Endodermal cell (in vitro differentiated cells): ENCODE data around the gene TSC1. TPM values are rescaled to one million over a fixed set of nuclear protein-coding genes. Genes with fewer than 3 reads are reported as not detected.

ENCODE experiments used
- DNase-seq: peaks from one replicate; pipeline ENCODE4 v3.0.0-alpha.2; 2017
- H3K27ac ChIP-seq: 2 replicates; pipeline ENCODE4 v1.5.1; 2013; ENCODE audit warnings: mild to moderate bottlenecking, low read depth, low read length, moderate library complexity
- H3K27me3 ChIP-seq: 2 replicates; pipeline ENCODE4 v1.6.1; 2013; ENCODE audit warnings: mild to moderate bottlenecking, low read length, moderate library complexity; ENCODE audit not compliant: insufficient read depth, control insufficient read depth, poor library complexity, severe bottlenecking
- H3K36me3 ChIP-seq: 2 replicates; pipeline ENCODE4 v1.7.0; 2013; ENCODE audit warnings: mild to moderate bottlenecking, low read length, moderate library complexity; ENCODE audit not compliant: control insufficient read depth, insufficient read depth
- H3K4me1 ChIP-seq: one replicate; pipeline ENCODE4 v1.7.0; 2013; ENCODE audit warnings: low read length; ENCODE audit not compliant: control insufficient read depth, insufficient read depth
- H3K4me3 ChIP-seq: 2 replicates; pipeline ENCODE4 v1.5.1; 2013; ENCODE audit warnings: mild to moderate bottlenecking, low read length, moderate library complexity
- H3K9ac ChIP-seq: 2 replicates; pipeline ENCODE4 v1.6.1; 2013; ENCODE audit warnings: mild to moderate bottlenecking, low read length, moderate library complexity; ENCODE audit not compliant: poor library complexity, severe bottlenecking; ENCODE audit errors: extremely low read depth
- H3K9me3 ChIP-seq: 2 replicates; pipeline ENCODE4 v1.6.1; 2013; ENCODE audit warnings: mild to moderate bottlenecking, low read length, moderate library complexity; ENCODE audit not compliant: control insufficient read depth
- H3K27ac Mint-ChIP-seq: 2 replicates; pipeline ENCODE4 v1.8.0; 2020; ENCODE audit warnings: mixed read lengths
- H3K27me3 Mint-ChIP-seq: 2 replicates; pipeline ENCODE4 v1.8.0; 2021; ENCODE audit warnings: mild to moderate bottlenecking, mixed read lengths; ENCODE audit not compliant: insufficient read depth
- H3K36me3 Mint-ChIP-seq: 2 replicates; pipeline ENCODE4 v1.8.0; 2020; ENCODE audit warnings: low read depth, mixed read lengths
- H3K4me1 Mint-ChIP-seq: 2 replicates; pipeline ENCODE4 v1.8.0; 2020; ENCODE audit warnings: mixed read lengths
- H3K4me3 Mint-ChIP-seq: 2 replicates; pipeline ENCODE4 v1.8.0; 2020; ENCODE audit warnings: mild to moderate bottlenecking, moderate library complexity, mixed read lengths
- H3K9me3 Mint-ChIP-seq: 2 replicates; pipeline ENCODE4 v1.8.0; 2020; ENCODE audit warnings: mild to moderate bottlenecking, mixed read lengths
- WGBS, 2 experiments: methylation state at CpG; one replicate each; pipeline versions ENCODE4 v1.1.5 to v1.1.7; 2013; ENCODE audit warnings: missing lambda C conversion rate in 2 of 2, mixed read lengths in 1 of 2; ENCODE audit not compliant: insufficient coverage in 1 of 2, insufficient read length in 1 of 2; 5-methylcytosine and 5-hydroxymethylcytosine counted together
- total RNA-seq, 2 donors: library from RNA; stranded (reverse); fragmentation: NEBNext Ultra II Directional in 1 of 2; extraction: Animal tissue kit (Norgen Biotek cat#: 25700) in 1 of 2; gene quantifications; 2 replicates in 1 of 2; 3 replicates in 1 of 2; pipeline ENCODE4 v1.2.1, GENCODE V29; 2021
- TF ChIP-seq, protein P1 (sequence below): fragments of 200-600 bp; sonication (generic); conservative IDR thresholded peaks from 2 replicates; pipeline ENCODE4 v1.5.0; 2021; ENCODE audit warnings: antibody characterized with exemption, mild to moderate bottlenecking

Gene TSC1
- total RNA-seq, 2 donors from 2014 or later: 67.8 to 72.9 TPM

DNA sequence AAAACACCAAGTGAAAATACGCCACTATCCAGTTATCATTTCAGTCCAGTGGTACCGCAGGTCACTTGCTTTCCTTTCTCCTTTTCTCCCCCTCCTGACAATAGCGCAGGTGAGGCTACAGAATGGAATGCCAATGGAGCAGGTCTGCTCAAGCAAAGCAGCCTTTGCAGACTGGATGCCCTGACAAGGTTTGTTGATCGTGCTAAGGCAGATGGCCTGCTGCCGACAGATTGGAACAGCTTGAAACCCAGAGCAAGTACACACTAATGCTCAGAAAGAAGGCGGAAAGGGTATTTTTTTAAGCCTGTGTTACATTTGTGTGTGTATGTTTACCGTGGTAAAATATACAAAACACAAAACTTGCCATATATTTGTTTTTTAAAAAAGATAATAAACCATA, 46.4 kb downstream of the TSC1 start:
- H3K4me1 ChIP-seq: no peaks in the 10 kb centered on the region
- no peak overlapping the region for H3K9ac ChIP-seq
- 93 to 94% methylated on average over 2 to 6 of the region's 7 CpGs for whole genome bisulfite sequencing, 2 experiments
- H3K27me3 ChIP-seq: no peaks in the 10 kb centered on the region
- Mint-ChIP-seq H3K27ac (no peak overlapping the region), H3K4me3 (no peak overlapping the region), H3K9me3 (no peaks in the 10 kb centered on the region), H3K27me3 (no peaks in the 10 kb centered on the region), H3K4me1 (no peaks in the 10 kb centered on the region), H3K36me3 (peaks cover 75% of the 10 kb centered on the region)
- H3K36me3 ChIP-seq: peaks cover 84% of the 10 kb centered on the region
- H3K9me3 ChIP-seq: no peaks in the 10 kb centered on the region
- TF ChIP-seq, protein P1, sequence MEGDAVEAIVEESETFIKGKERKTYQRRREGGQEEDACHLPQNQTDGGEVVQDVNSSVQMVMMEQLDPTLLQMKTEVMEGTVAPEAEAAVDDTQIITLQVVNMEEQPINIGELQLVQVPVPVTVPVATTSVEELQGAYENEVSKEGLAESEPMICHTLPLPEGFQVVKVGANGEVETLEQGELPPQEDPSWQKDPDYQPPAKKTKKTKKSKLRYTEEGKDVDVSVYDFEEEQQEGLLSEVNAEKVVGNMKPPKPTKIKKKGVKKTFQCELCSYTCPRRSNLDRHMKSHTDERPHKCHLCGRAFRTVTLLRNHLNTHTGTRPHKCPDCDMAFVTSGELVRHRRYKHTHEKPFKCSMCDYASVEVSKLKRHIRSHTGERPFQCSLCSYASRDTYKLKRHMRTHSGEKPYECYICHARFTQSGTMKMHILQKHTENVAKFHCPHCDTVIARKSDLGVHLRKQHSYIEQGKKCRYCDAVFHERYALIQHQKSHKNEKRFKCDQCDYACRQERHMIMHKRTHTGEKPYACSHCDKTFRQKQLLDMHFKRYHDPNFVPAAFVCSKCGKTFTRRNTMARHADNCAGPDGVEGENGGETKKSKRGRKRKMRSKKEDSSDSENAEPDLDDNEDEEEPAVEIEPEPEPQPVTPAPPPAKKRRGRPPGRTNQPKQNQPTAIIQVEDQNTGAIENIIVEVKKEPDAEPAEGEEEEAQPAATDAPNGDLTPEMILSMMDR: no peak
- H3K4me3 ChIP-seq: no peak overlapping the region
- no peak overlapping the region for H3K27ac ChIP-seq
- DNase-seq: no peak

DNA sequence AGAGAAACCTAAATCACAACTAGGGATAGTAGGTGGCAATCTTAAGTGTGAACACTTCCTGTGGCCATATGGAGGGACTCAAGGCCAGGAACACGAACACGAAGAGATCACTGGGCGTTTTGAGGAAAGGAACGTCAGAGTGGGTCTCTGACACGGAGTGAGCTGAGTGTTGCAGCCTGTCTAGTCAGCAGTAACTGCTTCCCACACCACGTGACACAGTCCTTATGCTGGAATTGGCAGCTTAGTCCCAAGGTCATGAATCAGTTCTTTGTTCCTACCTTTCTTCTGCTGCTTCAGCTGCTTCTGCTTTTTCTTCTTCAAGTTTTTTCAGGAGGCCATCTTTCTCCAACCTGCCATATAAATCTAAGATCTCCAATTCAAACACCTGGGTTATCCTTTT, 47.5 kb downstream of the TSC1 start:
- DNase-seq: no peak
- no peaks in the 10 kb centered on the region for H3K4me1 Mint-ChIP-seq
- Histone ChIP-seq H3K4me1 (no peaks in the 10 kb centered on the region), H3K36me3 (peaks cover 80% of the 10 kb centered on the region), H3K9ac (no peak overlapping the region), H3K4me3 (no peak overlapping the region), H3K27me3 (no peaks in the 10 kb centered on the region), H3K27ac (no peak overlapping the region), H3K9me3 (no peaks in the 10 kb centered on the region)
- 92 to 94% methylated on average over 6 of the region's 6 CpGs for WGBS, 2 experiments
- H3K27me3 Mint-ChIP-seq: no peaks in the 10 kb centered on the region
- peaks cover 69% of the 10 kb centered on the region for H3K36me3 Mint-ChIP-seq
- no peak overlapping the region for H3K4me3 Mint-ChIP-seq
- no peak overlapping the region for H3K27ac Mint-ChIP-seq
- TF ChIP-seq, protein P1: no peak
- no peaks in the 10 kb centered on the region for H3K9me3 Mint-ChIP-seq

DNA sequence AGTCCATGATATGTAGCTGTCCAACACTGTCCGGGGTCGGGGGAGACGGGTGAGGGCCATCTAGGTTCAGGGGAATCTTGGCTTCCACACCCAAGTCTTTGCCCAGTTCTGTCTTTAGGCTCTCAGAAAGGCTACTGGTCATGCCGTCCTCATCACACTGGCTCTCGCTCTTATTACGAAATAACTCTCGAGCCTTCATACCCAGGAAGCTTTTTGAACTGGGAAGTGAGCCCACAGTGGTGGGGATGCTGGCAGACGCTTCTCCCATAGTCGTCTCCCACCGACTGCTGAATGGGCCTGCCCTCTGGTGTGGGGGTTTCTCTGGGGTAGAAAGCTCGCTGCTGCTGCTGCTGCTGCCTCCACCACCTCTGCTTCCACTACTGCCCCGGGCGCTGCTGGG, 48.2 kb downstream of the TSC1 start:
- H3K27ac Mint-ChIP-seq: no peak overlapping the region

More for the DNA sequence above, 48.2 kb downstream of the TSC1 start:
- H3K4me1 ChIP-seq: no peaks in the 10 kb centered on the region
- Mint-ChIP-seq H3K9me3 (no peaks in the 10 kb centered on the region), H3K4me1 (no peaks in the 10 kb centered on the region), H3K4me3 (no peak overlapping the region), H3K27me3 (no peaks in the 10 kb centered on the region), H3K36me3 (peaks cover 64% of the 10 kb centered on the region)
- H3K27ac ChIP-seq: no peak overlapping the region
- peaks cover 79% of the 10 kb centered on the region for H3K36me3 ChIP-seq
- H3K9me3 ChIP-seq: no peaks in the 10 kb centered on the region
- TF ChIP-seq, protein P1: no peak
- no peak overlapping the region for H3K9ac ChIP-seq
- no peak for DNase-seq
- no peaks in the 10 kb centered on the region for H3K27me3 ChIP-seq
- no peak overlapping the region for H3K4me3 ChIP-seq
- WGBS, 2 experiments: 95 to 96% methylated on average over 10 to 13 of the region's 13 CpGs
